Measurements from ENCODE around the gene TTBK2.

TTBK2 gene

DNA sequence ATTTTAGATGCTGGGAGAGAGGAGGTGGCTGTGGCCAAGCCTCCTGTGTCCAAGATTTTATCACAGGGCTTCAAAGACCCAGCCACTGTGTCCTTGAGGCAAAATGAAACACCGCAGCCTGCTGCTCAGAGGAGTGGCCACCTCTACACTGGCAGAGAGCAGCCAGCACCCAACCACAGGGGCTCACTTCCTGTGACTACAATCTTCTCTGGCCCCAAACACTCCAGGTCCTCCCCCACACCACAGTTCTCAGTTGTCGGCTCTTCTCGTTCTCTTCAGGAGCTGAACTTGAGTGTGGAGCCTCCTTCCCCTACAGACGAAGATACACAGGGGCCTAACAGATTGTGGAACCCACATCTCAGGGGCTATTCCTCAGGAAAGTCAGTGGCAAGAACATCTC lies 229.3 kb downstream of the TTBK2 start:
- H3K36me3 ChIP-seq (replicated peaks): peaks cover 2% of the 10 kb centered on the region
- no peak for DNase-seq
- no peak overlapping the region for H3K4me3 ChIP-seq (ENCODE audit: low read depth, low read length)
- TF ChIP-seq, protein P1, sequence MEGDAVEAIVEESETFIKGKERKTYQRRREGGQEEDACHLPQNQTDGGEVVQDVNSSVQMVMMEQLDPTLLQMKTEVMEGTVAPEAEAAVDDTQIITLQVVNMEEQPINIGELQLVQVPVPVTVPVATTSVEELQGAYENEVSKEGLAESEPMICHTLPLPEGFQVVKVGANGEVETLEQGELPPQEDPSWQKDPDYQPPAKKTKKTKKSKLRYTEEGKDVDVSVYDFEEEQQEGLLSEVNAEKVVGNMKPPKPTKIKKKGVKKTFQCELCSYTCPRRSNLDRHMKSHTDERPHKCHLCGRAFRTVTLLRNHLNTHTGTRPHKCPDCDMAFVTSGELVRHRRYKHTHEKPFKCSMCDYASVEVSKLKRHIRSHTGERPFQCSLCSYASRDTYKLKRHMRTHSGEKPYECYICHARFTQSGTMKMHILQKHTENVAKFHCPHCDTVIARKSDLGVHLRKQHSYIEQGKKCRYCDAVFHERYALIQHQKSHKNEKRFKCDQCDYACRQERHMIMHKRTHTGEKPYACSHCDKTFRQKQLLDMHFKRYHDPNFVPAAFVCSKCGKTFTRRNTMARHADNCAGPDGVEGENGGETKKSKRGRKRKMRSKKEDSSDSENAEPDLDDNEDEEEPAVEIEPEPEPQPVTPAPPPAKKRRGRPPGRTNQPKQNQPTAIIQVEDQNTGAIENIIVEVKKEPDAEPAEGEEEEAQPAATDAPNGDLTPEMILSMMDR (IDR thresholded peaks at IDR 0.05; ENCODE audit: low read depth, low read length, missing control alignments): no peak
- H3K27ac ChIP-seq: no peak overlapping the region
- in situ Hi-C loops (cut with HindIII; ENCODE audit: low pct_ligation_motif_present, low sequenced_read_pairs): no loop called here
- H3K27me3 ChIP-seq (replicated peaks): no peaks in the 10 kb centered on the region

Data from brain microvascular endothelial cell (primary cell).